ENCODE measurements around the gene ACTN1.
"Not testable (repeated sequence)": the region's sequence is repeated elsewhere in the genome, so short reads cannot be mapped to it uniquely, and the experiment has no call there.

The ACTN1 gene

DNA sequence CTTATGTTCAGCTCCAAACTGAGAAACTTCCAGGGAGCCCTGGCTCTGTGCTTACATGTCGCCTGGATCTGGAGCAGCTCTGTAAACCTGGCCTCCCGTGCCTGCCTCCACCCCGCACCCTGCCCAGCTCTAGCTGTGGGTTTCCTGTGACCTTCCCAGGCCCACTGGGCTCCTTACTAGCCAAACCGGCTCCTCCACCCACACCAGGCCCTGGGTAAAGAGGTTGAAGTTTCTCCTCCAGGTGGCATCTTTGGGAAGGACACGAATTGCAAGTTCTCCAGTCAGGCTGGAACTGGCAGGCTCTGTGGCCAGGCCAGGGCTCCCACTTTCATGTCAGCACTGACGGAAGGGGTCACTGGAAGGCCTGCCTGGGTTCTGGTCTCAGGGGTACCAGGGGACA is 125.4 kb downstream of the ACTN1 start:
- DNase-seq, result no peak

DNA sequence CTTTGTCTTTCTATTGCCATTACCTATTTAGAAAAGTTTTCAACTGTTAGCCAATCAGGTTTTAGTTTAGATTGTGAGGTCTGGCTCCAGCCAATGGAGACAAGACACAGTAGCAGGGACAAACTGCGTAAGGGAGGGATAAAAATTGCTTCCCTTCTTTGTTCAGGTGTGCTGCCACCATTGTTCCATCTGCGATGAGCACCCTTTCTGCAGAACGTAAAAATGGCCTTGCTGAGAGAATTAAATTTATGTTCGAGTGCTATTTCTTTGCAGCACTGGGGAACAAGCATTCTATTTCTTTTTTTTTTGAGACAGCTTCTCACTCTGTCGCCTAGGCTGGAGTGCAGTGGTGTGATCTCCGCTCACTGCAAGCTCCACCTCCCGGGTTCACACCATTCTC is 126.6 kb downstream of the ACTN1 start:
- not testable (repeated sequence) for DNase-seq

DNA sequence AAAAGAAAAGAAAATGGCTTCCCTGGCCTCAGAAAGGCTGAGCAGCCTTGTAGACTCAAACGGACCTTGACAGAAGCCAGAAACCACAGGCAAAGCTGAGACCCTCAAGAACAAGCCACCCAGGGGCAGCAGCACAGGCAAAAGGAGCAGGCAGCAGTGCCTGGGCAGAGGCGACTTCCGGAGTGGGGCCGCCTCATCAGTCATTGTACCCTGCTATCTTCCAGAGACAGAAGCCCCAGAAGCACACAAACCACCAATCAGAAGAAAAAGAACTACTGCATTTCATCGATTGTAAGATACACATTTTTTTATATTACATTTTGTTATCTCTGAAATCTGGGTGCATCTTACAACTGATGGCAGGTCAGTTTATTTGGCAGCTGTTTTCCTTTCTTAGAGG is 128.0 kb downstream of the ACTN1 start:
- DNase-seq, result no peak

DNA sequence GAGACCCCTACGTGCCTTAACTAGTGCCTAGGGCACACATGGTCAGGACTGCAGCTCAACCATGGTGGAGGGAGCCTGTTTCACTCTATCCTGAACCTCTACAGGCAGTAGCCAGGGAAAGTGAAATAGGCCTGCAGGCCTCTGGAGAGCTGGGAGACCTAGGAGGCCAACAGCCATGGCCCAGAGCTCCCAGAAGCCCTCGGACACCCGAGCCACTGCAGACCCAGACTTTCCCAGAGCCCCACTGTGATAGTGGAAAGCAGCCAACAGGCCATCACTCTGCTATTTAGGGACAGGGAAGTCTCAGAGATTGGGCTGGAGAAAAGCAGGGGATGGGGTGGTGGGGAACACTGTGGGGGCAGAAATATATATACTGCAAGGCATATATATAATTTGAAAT is 129.7 kb downstream of the ACTN1 start:
- no peak for DNase-seq

DNA sequence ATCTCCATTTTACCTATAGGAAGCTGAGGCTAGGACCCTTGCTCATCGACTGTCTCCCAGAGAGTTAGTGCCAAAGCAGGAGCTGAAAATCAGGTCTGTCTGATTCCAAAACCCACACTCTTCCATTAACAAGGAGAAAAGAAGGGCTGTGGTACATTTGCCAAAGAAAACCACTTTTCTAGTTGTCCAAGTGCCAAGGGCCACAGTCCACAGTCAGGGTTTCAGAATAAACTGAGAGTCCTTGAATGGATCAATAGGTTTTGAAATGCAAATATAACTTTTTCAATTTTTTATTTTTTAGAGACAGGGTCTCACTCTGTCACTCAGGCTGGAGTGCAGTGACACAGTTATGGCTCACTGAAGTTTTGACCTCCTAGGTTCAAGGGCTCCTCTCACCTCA is 130.8 kb downstream of the ACTN1 start:
- DNase-seq, result no peak

DNA sequence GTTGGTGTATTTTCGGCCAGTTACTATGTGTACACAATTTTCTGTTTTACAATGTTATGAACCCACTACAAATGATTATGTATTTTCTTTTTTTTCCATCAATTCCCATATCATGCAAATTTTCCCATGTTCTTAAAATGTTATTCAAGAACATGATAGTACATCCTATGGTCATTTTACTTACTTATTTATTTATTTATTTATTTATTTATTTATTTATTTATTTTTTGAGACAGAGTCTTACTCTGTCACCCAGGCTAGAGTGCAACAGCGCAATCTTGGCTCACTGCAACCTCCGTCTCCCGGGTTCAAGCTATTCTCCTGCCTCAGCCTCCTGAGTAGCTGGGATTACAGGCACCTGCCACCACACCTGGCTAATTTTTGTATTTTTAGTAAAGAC is 131.5 kb downstream of the ACTN1 start:
- not testable (repeated sequence) for DNase-seq

DNA sequence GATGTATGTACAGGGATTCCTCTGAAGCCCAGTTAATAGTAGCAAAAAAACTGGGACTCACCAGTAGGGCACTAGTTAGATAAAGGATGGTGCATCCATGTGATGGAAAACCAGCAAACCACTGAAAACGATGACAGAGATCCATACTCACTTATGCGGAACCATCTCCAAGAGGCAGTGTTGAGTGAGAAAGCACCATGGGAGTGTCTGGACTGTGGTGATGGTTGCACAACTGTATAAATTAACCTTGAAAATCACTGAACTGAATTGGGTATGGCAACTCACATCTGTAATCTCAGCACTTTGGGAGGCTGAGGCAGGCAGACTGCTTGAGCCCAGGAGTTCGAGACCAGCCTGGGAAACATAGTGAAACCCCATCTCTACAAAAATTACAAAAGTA is 132.6 kb downstream of the ACTN1 start:
- DNase-seq, result no peak

DNA sequence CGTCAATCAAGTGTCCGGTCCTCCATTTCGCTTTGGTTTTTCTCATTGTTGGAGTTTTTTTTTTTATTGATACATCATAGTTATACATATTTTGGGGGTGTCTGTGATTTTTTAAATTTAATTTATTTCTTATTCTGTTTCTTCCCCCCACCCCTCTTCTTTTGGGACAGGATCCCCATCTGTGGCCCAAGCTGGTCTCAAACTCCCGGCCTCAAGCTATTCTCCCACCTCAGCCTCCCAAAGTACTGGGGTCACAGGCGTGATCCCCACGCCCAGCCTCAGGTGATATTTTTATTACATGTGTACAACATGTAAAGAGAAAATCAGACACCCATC is 134.9 kb downstream of the ACTN1 start:
- DNase-seq, result no peak

DNA sequence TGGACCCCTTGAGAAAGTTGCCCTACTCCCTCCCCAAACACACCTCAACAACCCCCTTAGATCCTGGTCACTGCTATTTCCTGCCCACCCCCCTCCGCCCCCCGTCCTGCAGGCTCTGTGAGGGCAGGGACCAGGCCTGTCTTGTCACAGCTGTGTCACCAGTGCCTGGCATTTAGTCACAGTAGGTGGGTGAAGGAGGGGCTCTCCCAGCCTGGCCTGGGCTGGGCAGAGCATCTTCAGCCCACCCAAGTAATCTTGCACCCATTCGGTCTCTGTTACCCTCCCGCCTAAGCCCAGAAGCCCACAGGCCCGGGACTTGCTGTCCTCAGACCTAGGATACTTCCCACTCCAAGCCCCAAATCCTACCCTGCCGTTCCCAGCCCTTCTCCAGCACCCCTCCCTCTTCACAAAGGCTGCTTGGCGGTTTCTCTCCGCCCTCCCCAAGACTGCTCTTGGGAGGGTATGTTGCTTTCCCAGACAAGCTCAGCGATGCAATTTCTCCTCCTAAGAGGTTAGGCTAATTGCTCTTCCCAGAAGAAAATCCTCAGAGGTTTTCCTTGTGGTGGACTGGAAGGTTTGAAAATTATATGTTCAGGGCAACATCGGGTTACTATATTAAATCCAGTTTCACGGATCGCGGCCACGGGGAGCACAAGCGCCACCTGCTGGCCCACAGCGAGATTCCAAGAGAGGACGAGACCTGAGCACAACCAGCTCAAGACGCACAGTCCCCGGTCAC is 135.5 kb downstream of the ACTN1 start:
- peak; percentile 48 for DNase-seq

DNA sequence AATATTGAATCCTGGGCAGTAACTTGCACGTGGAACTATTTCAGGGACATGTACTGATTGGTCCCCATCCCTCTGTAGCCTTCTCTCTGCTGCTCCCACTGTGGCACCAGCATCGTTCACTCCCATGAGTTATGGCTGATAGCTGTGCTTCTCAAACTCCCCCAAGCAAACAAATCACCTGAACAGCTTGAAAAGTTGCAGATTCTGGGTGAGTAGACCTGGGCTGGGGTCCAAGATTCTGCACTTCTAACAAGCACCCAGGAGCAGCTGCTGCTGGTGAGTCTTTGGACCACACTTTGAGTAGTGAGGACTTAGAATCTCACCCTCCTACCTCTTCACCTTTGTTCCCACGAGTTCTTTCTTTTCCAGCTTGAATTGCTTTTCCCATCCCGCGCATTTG is 136.8 kb downstream of the ACTN1 start:
- no peak for DNase-seq

DNA sequence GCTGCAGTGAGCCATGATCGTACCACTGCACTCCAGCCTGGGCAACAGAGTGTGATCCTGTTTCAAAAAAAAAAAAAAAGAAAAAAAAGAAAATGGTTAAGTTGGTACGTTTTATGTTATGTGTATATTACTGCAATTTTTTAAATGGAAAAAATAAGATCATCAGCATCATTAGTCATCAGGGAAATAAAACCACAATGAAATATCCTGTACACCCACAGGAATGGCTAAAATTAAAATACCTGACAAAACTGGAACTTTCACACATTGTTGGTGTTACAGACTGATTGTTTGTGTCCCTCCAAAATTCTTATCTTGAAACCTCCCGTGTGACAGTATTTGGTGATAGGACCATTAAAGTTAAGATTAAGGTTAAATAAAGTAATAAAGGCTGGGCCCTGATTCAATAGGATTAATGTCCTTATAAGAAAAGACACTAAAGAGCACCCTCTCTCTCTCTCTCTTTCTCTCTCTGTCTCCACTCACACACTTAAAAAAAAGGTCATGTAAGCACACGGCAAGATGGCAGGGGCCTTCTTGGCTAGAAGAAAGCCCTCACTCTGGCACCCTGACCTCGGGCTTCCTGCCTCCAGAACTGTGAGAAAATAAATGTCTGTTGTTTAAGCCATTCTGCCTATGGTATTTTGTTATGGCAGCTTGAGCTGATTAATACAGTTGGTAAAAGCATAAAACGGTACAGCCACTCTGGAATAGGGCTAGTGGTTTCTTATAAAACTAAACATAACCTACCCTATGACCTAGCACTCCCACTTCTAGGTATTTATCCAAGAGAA is 137.9 kb downstream of the ACTN1 start:
- no peak for DNase-seq

DNA sequence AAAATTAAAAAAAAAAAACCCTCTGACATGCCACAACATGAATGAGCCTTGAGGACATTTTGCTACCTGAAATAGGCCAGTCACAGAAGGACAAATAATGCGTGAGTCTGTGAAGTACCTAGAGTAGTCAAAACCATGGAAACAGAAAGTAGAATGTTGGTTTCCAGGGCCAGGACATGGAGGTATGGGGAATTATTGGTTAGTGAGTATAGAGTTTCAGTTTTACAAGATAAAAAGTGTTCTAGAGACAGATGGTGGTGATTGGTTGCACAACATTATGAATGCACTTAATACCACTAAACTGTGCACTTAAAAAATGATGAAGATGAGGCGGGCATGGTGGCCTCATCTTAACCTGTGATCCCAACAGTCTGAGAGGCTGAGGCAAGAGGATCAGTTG is 138.6 kb downstream of the ACTN1 start:
- no peak for DNase-seq

DNA sequence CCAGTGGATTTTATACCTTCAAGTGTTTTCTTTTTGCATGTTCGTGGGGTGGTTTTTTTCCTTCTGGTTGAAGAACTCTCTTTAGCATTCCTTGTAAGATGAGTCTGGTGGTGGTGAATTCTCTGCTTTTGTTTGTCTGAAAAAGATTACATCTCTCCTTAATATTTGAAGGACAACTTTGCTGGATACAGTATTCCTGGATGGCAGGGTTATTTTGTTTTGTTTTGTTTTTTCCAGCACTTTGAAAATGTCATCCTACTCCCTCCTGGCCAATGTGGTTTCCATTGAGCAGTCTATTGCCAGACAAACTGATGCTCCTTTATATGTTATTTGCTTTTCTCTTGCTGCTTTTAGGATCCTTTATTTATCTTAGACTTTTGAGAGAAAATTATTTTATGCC is 143.0 kb downstream of the ACTN1 start:
- no peak for DNase-seq

DNA sequence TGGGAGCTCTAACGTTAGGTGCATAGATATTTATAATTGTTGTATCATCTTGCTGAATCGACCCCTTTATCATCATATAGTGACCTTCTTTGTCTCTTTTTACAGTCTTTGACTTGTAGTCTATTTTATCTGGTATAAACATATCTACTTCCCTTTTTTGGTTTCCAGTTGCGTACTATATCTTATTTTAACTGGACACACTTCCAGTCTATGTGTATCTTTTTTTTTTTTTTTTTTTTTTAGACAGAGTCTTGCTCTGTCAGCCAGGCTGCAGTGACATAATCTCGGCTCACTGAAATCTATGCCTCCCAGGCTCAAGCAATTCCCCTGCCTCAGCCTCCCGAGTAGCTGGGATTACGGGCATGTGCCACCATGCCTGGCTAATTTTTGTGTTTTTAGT is 144.3 kb downstream of the ACTN1 start:
- no peak for DNase-seq

DNA sequence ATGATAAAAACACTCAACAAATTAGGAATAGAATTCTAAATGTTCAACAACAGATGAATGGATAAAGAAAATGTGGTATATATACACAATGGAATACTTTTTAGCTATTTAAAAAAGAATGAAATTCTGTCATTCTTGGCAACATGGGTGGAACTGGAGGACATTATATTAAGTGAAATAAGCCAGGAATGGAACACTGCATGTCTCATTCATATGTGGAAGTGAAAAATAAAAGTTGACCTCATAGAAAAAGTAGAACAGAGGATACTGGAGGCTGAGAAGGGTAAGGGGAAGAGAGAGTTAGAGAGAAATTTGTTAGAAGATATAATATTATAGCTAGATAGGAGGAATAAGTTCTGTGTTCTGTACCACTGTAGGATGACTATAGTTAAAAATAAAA is 150.4 kb downstream of the ACTN1 start:
- DNase-seq, result no peak

DNA sequence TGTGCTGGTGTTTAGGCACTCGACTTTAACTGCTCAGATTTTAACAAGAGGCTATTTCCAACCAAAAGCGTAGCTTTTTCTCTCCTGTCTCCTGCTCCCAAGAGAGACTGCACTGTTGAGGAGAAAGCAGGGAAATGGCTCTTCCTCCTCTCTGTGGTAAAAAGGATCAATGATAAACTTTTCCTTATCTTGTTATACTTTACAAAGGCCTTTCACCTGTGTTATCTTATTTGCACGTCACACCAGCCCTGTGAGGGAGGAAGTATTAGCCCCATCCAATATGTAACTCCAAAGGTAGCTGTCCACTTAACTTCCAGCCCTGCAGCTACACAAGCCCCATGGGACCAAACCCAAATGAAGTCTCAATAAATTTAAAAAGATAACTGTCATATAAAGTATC is 153.4 kb downstream of the ACTN1 start:
- DNase-seq, result no peak

DNA sequence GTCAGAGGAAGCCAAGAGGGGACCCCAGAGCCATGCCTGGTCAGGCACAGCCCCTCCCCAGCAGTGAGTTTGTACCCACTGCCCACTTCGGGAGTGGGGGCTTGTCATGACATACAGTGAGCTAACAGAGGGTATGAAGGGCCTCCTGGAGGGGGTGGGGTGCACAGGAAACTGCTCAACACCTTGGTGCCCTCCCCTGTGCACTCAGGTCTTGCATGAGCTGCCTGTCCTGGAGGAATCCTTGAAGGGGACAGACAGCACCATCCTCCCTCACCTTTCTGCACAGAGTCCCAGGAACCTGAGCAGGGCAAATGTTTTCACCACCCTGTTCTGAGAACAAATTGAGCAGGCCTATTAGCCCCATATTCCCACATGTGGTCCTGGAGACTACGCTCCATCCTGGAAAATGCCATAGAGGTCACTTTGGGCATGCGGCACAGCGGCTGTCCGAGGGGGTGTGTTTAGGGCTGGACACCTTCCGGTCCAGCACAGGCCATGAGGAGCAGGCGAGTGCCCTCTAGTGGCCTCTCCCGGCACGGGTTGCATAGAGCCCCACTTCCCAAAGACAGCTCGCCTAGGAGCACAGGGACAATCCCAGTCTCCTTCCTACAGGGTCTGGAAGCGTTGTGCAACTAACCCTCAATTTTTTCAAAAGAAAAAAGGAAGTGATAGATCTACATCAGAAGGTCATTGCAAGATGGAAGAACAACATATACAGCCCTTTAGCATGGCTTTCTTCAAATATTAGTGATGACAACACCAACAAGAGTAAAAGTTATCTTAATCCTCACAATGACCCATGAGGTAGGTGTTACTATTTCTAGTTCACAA is 154.4 kb downstream of the ACTN1 start:
- peak; percentile 19 for DNase-seq

DNA sequence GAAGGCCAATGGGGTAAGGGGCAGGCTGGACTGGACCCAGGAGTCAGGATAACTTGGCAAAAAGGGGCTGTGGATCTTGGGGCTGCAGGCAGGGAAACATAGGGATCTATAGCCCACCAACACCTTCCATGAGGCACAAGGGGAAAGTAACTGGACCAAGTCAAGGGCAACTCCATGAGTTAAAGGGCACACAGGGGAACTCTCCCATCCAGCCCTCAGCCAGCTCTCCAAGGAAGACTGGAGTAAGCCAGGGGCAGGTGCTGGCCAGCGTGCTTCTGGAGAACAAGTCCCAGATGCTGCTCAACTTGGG is 154.9 kb downstream of the ACTN1 start:
- DNase-seq, result no peak

All from NCI-H1436 (cell line).